ENCODE measurements around the gene SAMD9. TPM values are rescaled to one million over a fixed set of nuclear protein-coding genes. Genes with fewer than 3 reads are reported as not detected.

The SAMD9 gene
- total RNA-seq, 1 experiment from 2014 or later: 6.0 TPM

DNA sequence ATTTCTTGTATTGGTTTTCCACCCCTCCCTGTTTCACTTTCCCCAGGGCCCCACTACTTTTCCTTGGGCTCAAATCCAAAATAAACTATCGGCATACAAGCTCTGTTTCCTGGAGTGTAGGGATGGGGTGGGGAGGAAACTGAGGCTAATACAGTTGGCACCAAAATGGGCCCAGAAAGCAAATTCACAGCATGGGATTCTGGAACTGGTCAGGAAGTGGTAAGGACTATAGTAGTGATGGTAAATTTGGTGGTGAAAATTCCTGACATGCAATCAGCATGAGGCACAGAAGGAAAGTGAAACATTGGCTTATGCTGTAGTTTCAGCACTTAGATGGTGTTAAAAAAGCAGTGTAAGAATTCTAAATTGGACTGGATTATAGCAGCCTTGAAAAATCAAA is 39.1 kb upstream of the SAMD9 start:
- intact Hi-C loops (cut with micrococcal nuclease; ENCODE audit: unreplicated experiment): no loop called here
- no peaks in the 10 kb centered on the region for H3K27me3 ChIP-seq (ENCODE audit: control insufficient read depth, insufficient read depth, low read length)
- H3K4me3 ChIP-seq (ENCODE audit: low read depth in 2 of 2, low read length in 2 of 2): no peak overlapping the region
- no peak overlapping the region for H3K27ac ChIP-seq (ENCODE audit: low read length)
- ATAC-seq: no peak
- H3K9me3 ChIP-seq (ENCODE audit: control insufficient read depth, insufficient read depth, low read depth, low read length): no peaks in the 10 kb centered on the region
- in situ Hi-C loops (cut with HindIII; ENCODE audit: low pct_unique_long_range_greater_than_20kb, low sequenced_read_pairs): no loop called here
- ChIA-PET POLR2A (no interaction called here), CTCF (no interaction called here)
- TF ChIP-seq TCF7L2 (IDR thresholded peaks at IDR 0.05; ENCODE audit: low read depth, low read length) (no peak), POLR2AphosphoS5 (IDR thresholded peaks at IDR 0.05; ENCODE audit: low read depth, low read length) (no peak), SIN3A (IDR thresholded peaks at IDR 0.05; ENCODE audit: borderline replicate concordance, insufficient read depth, low read depth, low read length) (no peak)
- TF ChIP-seq, protein P1, sequence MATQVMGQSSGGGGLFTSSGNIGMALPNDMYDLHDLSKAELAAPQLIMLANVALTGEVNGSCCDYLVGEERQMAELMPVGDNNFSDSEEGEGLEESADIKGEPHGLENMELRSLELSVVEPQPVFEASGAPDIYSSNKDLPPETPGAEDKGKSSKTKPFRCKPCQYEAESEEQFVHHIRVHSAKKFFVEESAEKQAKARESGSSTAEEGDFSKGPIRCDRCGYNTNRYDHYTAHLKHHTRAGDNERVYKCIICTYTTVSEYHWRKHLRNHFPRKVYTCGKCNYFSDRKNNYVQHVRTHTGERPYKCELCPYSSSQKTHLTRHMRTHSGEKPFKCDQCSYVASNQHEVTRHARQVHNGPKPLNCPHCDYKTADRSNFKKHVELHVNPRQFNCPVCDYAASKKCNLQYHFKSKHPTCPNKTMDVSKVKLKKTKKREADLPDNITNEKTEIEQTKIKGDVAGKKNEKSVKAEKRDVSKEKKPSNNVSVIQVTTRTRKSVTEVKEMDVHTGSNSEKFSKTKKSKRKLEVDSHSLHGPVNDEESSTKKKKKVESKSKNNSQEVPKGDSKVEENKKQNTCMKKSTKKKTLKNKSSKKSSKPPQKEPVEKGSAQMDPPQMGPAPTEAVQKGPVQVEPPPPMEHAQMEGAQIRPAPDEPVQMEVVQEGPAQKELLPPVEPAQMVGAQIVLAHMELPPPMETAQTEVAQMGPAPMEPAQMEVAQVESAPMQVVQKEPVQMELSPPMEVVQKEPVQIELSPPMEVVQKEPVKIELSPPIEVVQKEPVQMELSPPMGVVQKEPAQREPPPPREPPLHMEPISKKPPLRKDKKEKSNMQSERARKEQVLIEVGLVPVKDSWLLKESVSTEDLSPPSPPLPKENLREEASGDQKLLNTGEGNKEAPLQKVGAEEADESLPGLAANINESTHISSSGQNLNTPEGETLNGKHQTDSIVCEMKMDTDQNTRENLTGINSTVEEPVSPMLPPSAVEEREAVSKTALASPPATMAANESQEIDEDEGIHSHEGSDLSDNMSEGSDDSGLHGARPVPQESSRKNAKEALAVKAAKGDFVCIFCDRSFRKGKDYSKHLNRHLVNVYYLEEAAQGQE (IDR thresholded peaks at IDR 0.05; ENCODE audit: insufficient read depth in 1 of 2, low read depth in 2 of 2, low read length in 1 of 2): no peak
- TF ChIP-seq, protein P2, sequence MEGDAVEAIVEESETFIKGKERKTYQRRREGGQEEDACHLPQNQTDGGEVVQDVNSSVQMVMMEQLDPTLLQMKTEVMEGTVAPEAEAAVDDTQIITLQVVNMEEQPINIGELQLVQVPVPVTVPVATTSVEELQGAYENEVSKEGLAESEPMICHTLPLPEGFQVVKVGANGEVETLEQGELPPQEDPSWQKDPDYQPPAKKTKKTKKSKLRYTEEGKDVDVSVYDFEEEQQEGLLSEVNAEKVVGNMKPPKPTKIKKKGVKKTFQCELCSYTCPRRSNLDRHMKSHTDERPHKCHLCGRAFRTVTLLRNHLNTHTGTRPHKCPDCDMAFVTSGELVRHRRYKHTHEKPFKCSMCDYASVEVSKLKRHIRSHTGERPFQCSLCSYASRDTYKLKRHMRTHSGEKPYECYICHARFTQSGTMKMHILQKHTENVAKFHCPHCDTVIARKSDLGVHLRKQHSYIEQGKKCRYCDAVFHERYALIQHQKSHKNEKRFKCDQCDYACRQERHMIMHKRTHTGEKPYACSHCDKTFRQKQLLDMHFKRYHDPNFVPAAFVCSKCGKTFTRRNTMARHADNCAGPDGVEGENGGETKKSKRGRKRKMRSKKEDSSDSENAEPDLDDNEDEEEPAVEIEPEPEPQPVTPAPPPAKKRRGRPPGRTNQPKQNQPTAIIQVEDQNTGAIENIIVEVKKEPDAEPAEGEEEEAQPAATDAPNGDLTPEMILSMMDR (IDR thresholded peaks at IDR 0.05): no peak
- no peak for DNase-seq (ENCODE audit: low read depth, low spot score)
- BruUV-seq (replicated peaks): no TSS peak
- H3K36me3 ChIP-seq (ENCODE audit: control insufficient read depth, insufficient read depth, low read length): no peaks in the 10 kb centered on the region
- no peaks in the 10 kb centered on the region for H3K4me1 ChIP-seq (ENCODE audit: control insufficient read depth, insufficient read depth, low read length)

DNA sequence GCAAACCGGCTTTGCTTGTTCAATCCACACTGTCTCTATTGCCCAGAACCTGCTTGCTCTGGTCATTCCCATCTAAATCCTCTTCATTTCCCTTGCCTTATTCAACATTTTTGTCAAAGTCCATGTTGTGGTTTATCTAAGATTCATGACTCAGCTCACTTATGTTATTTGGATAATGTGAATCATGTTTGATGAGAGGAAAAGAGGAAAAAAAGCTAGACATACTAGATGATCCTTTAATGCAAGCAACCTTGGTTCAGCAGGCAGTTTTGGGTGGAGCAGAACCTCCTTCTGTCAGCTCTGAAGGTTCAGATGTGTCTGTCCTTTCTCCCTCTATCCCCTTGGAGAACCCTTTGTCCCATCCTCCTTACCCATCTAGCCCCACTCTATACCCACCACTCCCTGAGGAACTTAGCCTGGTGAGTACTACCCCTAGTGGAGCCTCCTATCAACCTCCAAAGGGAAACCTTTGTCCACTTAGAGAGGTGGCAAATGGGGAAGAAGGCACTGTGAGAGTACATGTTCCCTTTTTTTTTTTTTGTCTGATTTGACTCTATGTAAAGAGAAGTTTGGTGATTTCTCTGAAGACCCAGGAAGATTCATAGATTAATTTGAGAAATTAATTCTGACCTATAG is 32.5 kb upstream of the SAMD9 start:
- no peak for DNase-seq (ENCODE audit: low read depth, low spot score)
- TF ChIP-seq, protein P2 (IDR thresholded peaks at IDR 0.05): no peak
- TF ChIP-seq, protein P1 (IDR thresholded peaks at IDR 0.05; ENCODE audit: insufficient read depth in 1 of 2, low read depth in 2 of 2, low read length in 1 of 2): no peak
- TF ChIP-seq TCF7L2 (IDR thresholded peaks at IDR 0.05; ENCODE audit: low read depth, low read length) (no peak), SIN3A (IDR thresholded peaks at IDR 0.05; ENCODE audit: borderline replicate concordance, insufficient read depth, low read depth, low read length) (no peak), POLR2AphosphoS5 (IDR thresholded peaks at IDR 0.05; ENCODE audit: low read depth, low read length) (no peak)
- in situ Hi-C loops (cut with HindIII; ENCODE audit: low pct_unique_long_range_greater_than_20kb, low sequenced_read_pairs) (no loop called here), intact Hi-C loops (cut with micrococcal nuclease; ENCODE audit: unreplicated experiment) (no loop called here)
- no peak overlapping the region for H3K4me3 ChIP-seq (ENCODE audit: low read depth in 2 of 2, low read length in 2 of 2)
- H3K4me1 ChIP-seq (ENCODE audit: control insufficient read depth, insufficient read depth, low read length): no peaks in the 10 kb centered on the region; the same call in 1 of the 2 replicates
- H3K27me3 ChIP-seq (ENCODE audit: control insufficient read depth, insufficient read depth, low read length): no peaks in the 10 kb centered on the region
- no peak overlapping the region for H3K27ac ChIP-seq (ENCODE audit: low read length)
- ATAC-seq: no peak
- CTCF ChIA-PET: no interaction called here
- no TSS peak for BruUV-seq (replicated peaks)
- POLR2A ChIA-PET: interaction anchor here (0.7 kb wide), 1 partner anchor 622 kb away, joined by 3 read pairs; the partner anchor contains the start of genes PEX1 and RBM48
- no peaks in the 10 kb centered on the region for H3K9me3 ChIP-seq (ENCODE audit: control insufficient read depth, insufficient read depth, low read depth, low read length)
- H3K36me3 ChIP-seq (ENCODE audit: control insufficient read depth, insufficient read depth, low read length): no peaks in the 10 kb centered on the region

Measured in Panc1 (cell line).